Caco-2 (cell line): ENCODE data around the gene ZNF800. TPM values are rescaled to one million over a fixed set of nuclear protein-coding genes. Genes with fewer than 3 reads are reported as not detected.

Experiments used
- BruUV-seq: library from RNA; stranded (reverse); fragments of 400-500 nt; replicated peaks from 2 replicates; lab custom pipeline; 2021; lab: Mats Ljungman, UMichigan
- CTCF ChIA-PET: fragments of 300-600 bp; sonication (Branson Sonifier 250); formaldehyde crosslinking; loops from one replicate; lab custom pipeline; 2022; ENCODE audit warnings: antibody characterized with exemption; lab: Charles Lee
- POLR2A ChIA-PET: fragments of 300-600 bp; sonication (Branson Sonifier 250); formaldehyde crosslinking; loops from one replicate; lab custom pipeline; 2022; ENCODE audit warnings: antibody characterized with exemption; lab: Charles Lee
- DNase-seq, 2 experiments: peaks; one replicate each; pipeline versions ENCODE4 v3.0.0 to v3.0.0-alpha.2; 2020 to 2022
- H3K27me3 ChIP-seq: replicated peaks from 2 replicates; pipeline ENCODE4 v1.6.0; 2011; ENCODE audit warnings: low read length; ENCODE audit not compliant: control insufficient read depth, insufficient read depth
- H3K36me3 ChIP-seq: 2 replicates; pipeline ENCODE4 v1.5.1; 2011; ENCODE audit warnings: low read length; ENCODE audit not compliant: control insufficient read depth, insufficient read depth
- H3K4me1 ChIP-seq: fragments of 250-450 bp; sonication (Bioruptor Pico); 2 replicates; pipeline ENCODE4 v1.5.1; 2020; ENCODE audit warnings: mild to moderate bottlenecking
- H3K4me3 ChIP-seq: 2 replicates; pipeline ENCODE4 v1.5.1; 2011; ENCODE audit warnings: low read depth, mild to moderate bottlenecking, control low read depth, low read length
- H3K9me3 ChIP-seq: fragments of 250-450 bp; sonication (Bioruptor Pico); 2 replicates; pipeline ENCODE4 v1.5.1; 2020; ENCODE audit warnings: mild to moderate bottlenecking, moderate library complexity
- H3K27ac Mint-ChIP-seq: one replicate; pipeline ENCODE4 v1.8.0; 2022; ENCODE audit warnings: mixed read lengths; ENCODE audit not compliant: unreplicated experiment
- H3K27me3 Mint-ChIP-seq: one replicate; pipeline ENCODE4 v1.8.0; 2022; ENCODE audit warnings: mixed read lengths; ENCODE audit not compliant: insufficient read depth, unreplicated experiment
- H3K36me3 Mint-ChIP-seq: one replicate; pipeline ENCODE4 v1.8.0; 2022; ENCODE audit warnings: mild to moderate bottlenecking, mixed read lengths; ENCODE audit not compliant: insufficient read depth, unreplicated experiment
- H3K4me1 Mint-ChIP-seq: one replicate; pipeline ENCODE4 v1.8.0; 2022; ENCODE audit warnings: low read depth, mixed read lengths; ENCODE audit not compliant: unreplicated experiment
- H3K4me3 Mint-ChIP-seq: one replicate; pipeline ENCODE4 v1.8.0; 2022; ENCODE audit warnings: mild to moderate bottlenecking, moderate library complexity, mixed read lengths; ENCODE audit not compliant: unreplicated experiment
- H3K9me3 Mint-ChIP-seq: one replicate; pipeline ENCODE4 v1.8.0; 2022; ENCODE audit warnings: mixed read lengths; ENCODE audit not compliant: unreplicated experiment
- intact Hi-C: fragments of 100-400 bp; cut with micrococcal nuclease; formaldehyde crosslinking; loops from one replicate; pipeline ENCODE4 v1.10.0; 2022; ENCODE audit not compliant: unreplicated experiment
- total RNA-seq: library from RNA; stranded (reverse); gene quantifications from 2 replicates; pipeline ENCODE4 v1.2.3, GENCODE V29; 2022
- TF ChIP-seq, protein P1 (sequence below), 2 experiments: fragments of 200-600 bp in 1 of 2; IDR thresholded peaks; 1 replicate in 1 of 2; 2 replicates in 1 of 2; pipeline versions ENCODE4 v1.5.1 to v1.8.0; 2011 to 2022; ENCODE audit warnings: antibody characterized with exemption in 1 of 2, control low read depth in 1 of 2, inconsistent platforms in 1 of 2, low read depth in 1 of 2, low read length in 1 of 2, mild to moderate bottlenecking in 1 of 2, moderate library complexity in 1 of 2; ENCODE audit not compliant: insufficient read depth in 1 of 2, severe bottlenecking in 1 of 2, unreplicated experiment in 1 of 2

The ZNF800 gene
- total RNA-seq, 1 experiment from 2014 or later = 18.7 TPM

GRCh38 chr7:127411176-127411575, 18.7 kb upstream of the ZNF800 start:
- H3K36me3 ChIP-seq = no peaks in the 10 kb centered on the region
- no peak overlapping the region for H3K4me3 ChIP-seq
- Mint-ChIP-seq H3K27me3 (peaks cover 17% of the 10 kb centered on the region), H3K27ac (no peak overlapping the region), H3K9me3 (no peaks in the 10 kb centered on the region), H3K36me3 (no peaks in the 10 kb centered on the region), H3K4me1 (no peaks in the 10 kb centered on the region), H3K4me3 (no peak overlapping the region)
- intact Hi-C loops = no loop called here
- no TSS peak for BruUV-seq
- DNase-seq = no peak
- CTCF ChIA-PET = no interaction called here
- H3K4me1 ChIP-seq = no peaks in the 10 kb centered on the region
- no peaks in the 10 kb centered on the region for H3K27me3 ChIP-seq
- TF ChIP-seq, protein P1, sequence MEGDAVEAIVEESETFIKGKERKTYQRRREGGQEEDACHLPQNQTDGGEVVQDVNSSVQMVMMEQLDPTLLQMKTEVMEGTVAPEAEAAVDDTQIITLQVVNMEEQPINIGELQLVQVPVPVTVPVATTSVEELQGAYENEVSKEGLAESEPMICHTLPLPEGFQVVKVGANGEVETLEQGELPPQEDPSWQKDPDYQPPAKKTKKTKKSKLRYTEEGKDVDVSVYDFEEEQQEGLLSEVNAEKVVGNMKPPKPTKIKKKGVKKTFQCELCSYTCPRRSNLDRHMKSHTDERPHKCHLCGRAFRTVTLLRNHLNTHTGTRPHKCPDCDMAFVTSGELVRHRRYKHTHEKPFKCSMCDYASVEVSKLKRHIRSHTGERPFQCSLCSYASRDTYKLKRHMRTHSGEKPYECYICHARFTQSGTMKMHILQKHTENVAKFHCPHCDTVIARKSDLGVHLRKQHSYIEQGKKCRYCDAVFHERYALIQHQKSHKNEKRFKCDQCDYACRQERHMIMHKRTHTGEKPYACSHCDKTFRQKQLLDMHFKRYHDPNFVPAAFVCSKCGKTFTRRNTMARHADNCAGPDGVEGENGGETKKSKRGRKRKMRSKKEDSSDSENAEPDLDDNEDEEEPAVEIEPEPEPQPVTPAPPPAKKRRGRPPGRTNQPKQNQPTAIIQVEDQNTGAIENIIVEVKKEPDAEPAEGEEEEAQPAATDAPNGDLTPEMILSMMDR (IDR thresholded peaks at IDR 0.05; ENCODE audit: insufficient read depth in 1 of 2, low read depth in 1 of 2, low read length in 1 of 2, severe bottlenecking in 1 of 2, unreplicated experiment in 1 of 2) = no peak
- no peaks in the 10 kb centered on the region for H3K9me3 ChIP-seq
- POLR2A ChIA-PET = no interaction called here

GRCh38 chr7:127409629-127410028, 17.1 kb upstream of the ZNF800 start:
- H3K36me3 ChIP-seq = no peaks in the 10 kb centered on the region
- Mint-ChIP-seq H3K4me1 (no peaks in the 10 kb centered on the region), H3K9me3 (no peaks in the 10 kb centered on the region), H3K27ac (no peak overlapping the region), H3K36me3 (no peaks in the 10 kb centered on the region), H3K4me3 (no peak overlapping the region), H3K27me3 (peaks cover 19% of the 10 kb centered on the region)
- BruUV-seq = no TSS peak
- TF ChIP-seq, protein P1 (IDR thresholded peaks at IDR 0.05; ENCODE audit: insufficient read depth in 1 of 2, low read depth in 1 of 2, low read length in 1 of 2, severe bottlenecking in 1 of 2, unreplicated experiment in 1 of 2) = peak in 1 of 2 experiments; percentile 41
- no peak overlapping the region for H3K4me3 ChIP-seq
- CTCF ChIA-PET = interaction anchor here (0.6 to 1.6 kb wide), 2 partner anchors 62 to 105 kb away, joined by 4 to 5 read pairs; no protein-coding TSS in a partner anchor
- intact Hi-C loops = loop anchor here (1.0 to 5.0 kb wide), 2 partner anchors 62 to 157 kb away; partner anchors contain the start of gene GRM8
- H3K4me1 ChIP-seq = no peaks in the 10 kb centered on the region
- POLR2A ChIA-PET = no interaction called here
- no peaks in the 10 kb centered on the region for H3K9me3 ChIP-seq
- DNase-seq = peak in 1 of 2 experiments; percentile 10
- no peaks in the 10 kb centered on the region for H3K27me3 ChIP-seq

GRCh38 chr7:127404286-127405072, 12.0 kb upstream of the ZNF800 start:
- no peaks in the 10 kb centered on the region for H3K4me1 ChIP-seq
- no peaks in the 10 kb centered on the region for H3K36me3 Mint-ChIP-seq
- intact Hi-C loops = loop anchor here (5.0 kb wide), 1 partner anchor 152 kb away; the partner anchor contains the start of gene GRM8
- ChIA-PET CTCF (no interaction called here), POLR2A (no interaction called here)
- BruUV-seq = no TSS peak
- no peaks in the 10 kb centered on the region for H3K27me3 ChIP-seq
- H3K9me3 ChIP-seq = no peaks in the 10 kb centered on the region
- H3K36me3 ChIP-seq = no peaks in the 10 kb centered on the region
- TF ChIP-seq, protein P1 (IDR thresholded peaks at IDR 0.05; ENCODE audit: insufficient read depth in 1 of 2, low read depth in 1 of 2, low read length in 1 of 2, severe bottlenecking in 1 of 2, unreplicated experiment in 1 of 2) = no peak
- H3K27ac Mint-ChIP-seq = no peak overlapping the region
- no peak overlapping the region for H3K4me3 Mint-ChIP-seq
- H3K9me3 Mint-ChIP-seq = no peaks in the 10 kb centered on the region
- no peak overlapping the region for H3K4me3 ChIP-seq
- H3K27me3 Mint-ChIP-seq = peaks cover 13% of the 10 kb centered on the region
- H3K4me1 Mint-ChIP-seq = no peaks in the 10 kb centered on the region
- no peak for DNase-seq
